NCI-H345 treated with DMSO at 0.1 percent for 48 hours (cell line): ENCODE data around the gene FCRLA.
"Not testable (repeated sequence)": the region's sequence is repeated elsewhere in the genome, so short reads cannot be mapped to it uniquely, and the experiment has no call there.

Experiments used
- DNase-seq: peaks from one replicate; lab custom pipeline; 2025; ENCODE audit not compliant: unreplicated experiment; lab: John Stamatoyannopoulos, UW

FCRLA gene

GRCh38 chr1:161702250-161702649, 4.8 kb upstream of the FCRLA start:
- DNase-seq: no peak

GRCh38 chr1:161705537-161705936, 1.5 kb upstream of the FCRLA start:
- no peak for DNase-seq

- no peak for DNase-seq
Observed at GRCh38 chr1:161706113-161706481, 932 bp upstream of the FCRLA start.

- no peak for DNase-seq
Observed at GRCh38 chr1:161707503-161707902, 474 bp downstream of the FCRLA start.

- DNase-seq: no peak
Observed at GRCh38 chr1:161709373-161709772, 2.3 kb downstream of the FCRLA start.

GRCh38 chr1:161710560-161710959, 3.5 kb downstream of the FCRLA start:
- DNase-seq: no peak

GRCh38 chr1:161718559-161719324, 11.7 kb downstream of the FCRLA start:
- DNase-seq: no peak

GRCh38 chr1:161719325-161719611, 12.2 kb downstream of the FCRLA start:
- no peak for DNase-seq

- no peak for DNase-seq
Observed at GRCh38 chr1:161720422-161720821, 13.4 kb downstream of the FCRLA start.

GRCh38 chr1:161720956-161721737, 14.1 kb downstream of the FCRLA start, which contains the start of gene FCRLB:
TSS of gene FCRLB (plus strand) at chr1:161721544. CDS start at chr1:161722673, 1,129 bp downstream.
- no peak for DNase-seq

GRCh38 chr1:161721738-161722343, 14.8 kb downstream of the FCRLA start:
- no peak for DNase-seq

GRCh38 chr1:161722406-161722805, 15.4 kb downstream of the FCRLA start:
- no peak for DNase-seq

- no peak for DNase-seq
Observed at GRCh38 chr1:161723459-161724141, 16.6 kb downstream of the FCRLA start.

- DNase-seq: not testable (repeated sequence)
Observed at GRCh38 chr1:161725258-161725907, 18.4 kb downstream of the FCRLA start.

GRCh38 chr1:161725908-161726472, 19.0 kb downstream of the FCRLA start:
- DNase-seq: no peak

GRCh38 chr1:161726473-161727255, 19.6 kb downstream of the FCRLA start:
- no peak for DNase-seq

- no peak for DNase-seq
Observed at GRCh38 chr1:161727256-161727924, 20.4 kb downstream of the FCRLA start.

- no peak for DNase-seq
Observed at GRCh38 chr1:161728376-161729226, 21.6 kb downstream of the FCRLA start.
